GM18505 (cell line): ENCODE results near the gene KCNK3.

Experiments used
- ATAC-seq: cut with Tn5 transposase; IDR thresholded peaks from one replicate; pipeline ENCODE4 v1.9.1; 2021; ENCODE audit not compliant: unreplicated experiment
- POLR2A ChIP-seq: IDR thresholded peaks from 4 replicates; pipeline ENCODE4 v1.6.1; 2011; ENCODE audit warnings: borderline replicate concordance; ENCODE audit not compliant: insufficient read depth, insufficient read length; ENCODE audit errors: extremely low read depth

KCNK3 gene

GRCh38 chr2:26764906-26765305 is 72.4 kb downstream of the KCNK3 start:
- no peak for ATAC-seq
- TF ChIP-seq POLR2A = no peak

- ATAC-seq = no peak
- no peak for TF ChIP-seq POLR2A
These were observed 73.1 kb downstream of the KCNK3 start for GRCh38 chr2:26765475-26766200.

GRCh38 chr2:26767129-26767528 is 74.6 kb downstream of the KCNK3 start:
- no peak for TF ChIP-seq POLR2A
- ATAC-seq = no peak

- no peak for ATAC-seq
- no peak for TF ChIP-seq POLR2A
These were observed 75.5 kb downstream of the KCNK3 start for GRCh38 chr2:26767894-26768487.

GRCh38 chr2:26768759-26769088 is 76.2 kb downstream of the KCNK3 start:
- no peak for TF ChIP-seq POLR2A
- no peak for ATAC-seq

- no peak for TF ChIP-seq POLR2A
- ATAC-seq = no peak
These were observed 76.7 kb downstream of the KCNK3 start for GRCh38 chr2:26769089-26769761.

GRCh38 chr2:26770986-26771586 is 78.6 kb downstream of the KCNK3 start:
- TF ChIP-seq POLR2A = no peak
- no peak for ATAC-seq

GRCh38 chr2:26772064-26773001 is 79.8 kb downstream of the KCNK3 start:
- no peak for ATAC-seq
- no peak for TF ChIP-seq POLR2A

GRCh38 chr2:26776195-26776800 is 83.8 kb downstream of the KCNK3 start:
- TF ChIP-seq POLR2A = no peak
- ATAC-seq = no peak

- no peak for TF ChIP-seq POLR2A
- ATAC-seq = no peak
These were observed 85.6 kb downstream of the KCNK3 start for GRCh38 chr2:26778098-26778497.

GRCh38 chr2:26778507-26778906 is 86.0 kb downstream of the KCNK3 start:
- TF ChIP-seq POLR2A = no peak
- ATAC-seq = no peak

GRCh38 chr2:26780203-26780760 is 87.8 kb downstream of the KCNK3 start:
- ATAC-seq = no peak
- no peak for TF ChIP-seq POLR2A
